ENCODE data around the gene NKX2-4.
"Not testable (repeated sequence)": the region's sequence is repeated elsewhere in the genome, so short reads cannot be mapped to it uniquely, and the experiment has no call there.

Gene NKX2-4

DNA sequence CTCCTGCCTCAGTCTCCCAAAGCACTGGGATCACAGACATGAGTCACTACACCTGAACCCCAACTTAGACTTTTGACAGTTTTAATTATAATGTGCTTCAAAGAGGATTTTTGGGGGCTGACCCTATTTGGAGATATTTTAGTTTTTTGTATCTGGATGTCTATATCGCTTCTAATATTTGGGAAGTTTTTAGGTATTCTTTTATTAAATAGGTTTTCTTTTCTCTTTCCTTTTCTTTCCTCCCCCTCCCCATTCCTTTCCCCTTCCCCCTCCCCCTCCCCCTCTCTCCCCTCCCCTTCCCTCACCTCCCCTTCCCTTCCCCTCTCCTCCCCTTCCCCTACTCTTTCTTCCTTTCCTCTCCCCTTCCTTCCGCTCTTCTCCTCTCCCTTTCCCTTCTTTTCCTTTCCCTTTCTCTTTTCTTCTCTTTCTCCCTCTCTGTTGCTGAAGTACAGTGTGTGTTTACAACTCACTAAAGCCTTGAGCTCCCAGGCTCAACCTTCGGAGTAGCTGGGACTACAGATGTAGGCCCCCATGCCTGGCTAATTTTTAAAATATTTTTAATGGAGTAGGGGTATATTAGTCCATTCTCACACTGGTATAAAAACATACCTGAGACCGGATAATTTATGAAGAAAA lies 24.4 kb upstream of the NKX2-4 start:
- no peaks in the 10 kb centered on the region for H3K4me1 ChIP-seq (ENCODE audit: control insufficient read depth, insufficient read depth, low read length)
- ChIA-PET POLR2A (no interaction called here), CTCF (interaction anchor here (0.9 kb wide), 1 partner anchor 83 kb away, joined by 3 read pairs; no protein-coding TSS in a partner anchor)
- no peaks in the 10 kb centered on the region for H3K36me3 ChIP-seq (ENCODE audit: control insufficient read depth in 2 of 2, insufficient read depth in 1 of 2, low read length in 2 of 2)
- TF ChIP-seq TCF7L2 (IDR thresholded peaks at IDR 0.05; ENCODE audit: borderline replicate concordance, low read depth, low read length) (no peak), PRDM1 (tag by site-specific recombination; IDR thresholded peaks at IDR 0.05) (0 out of 2 replicates have a peak, but pooled peaks have one; percentile 36)
- no peak overlapping the region for H3K27ac ChIP-seq (ENCODE audit: extremely low read depth, low read depth, low read length)
- H3K4me3 ChIP-seq (ENCODE audit: low read depth, low read length), result no peak overlapping the region
- H3K9me3 ChIP-seq (ENCODE audit: control insufficient read depth, insufficient read depth, low read depth, low read length), result no peaks in the 10 kb centered on the region

DNA sequence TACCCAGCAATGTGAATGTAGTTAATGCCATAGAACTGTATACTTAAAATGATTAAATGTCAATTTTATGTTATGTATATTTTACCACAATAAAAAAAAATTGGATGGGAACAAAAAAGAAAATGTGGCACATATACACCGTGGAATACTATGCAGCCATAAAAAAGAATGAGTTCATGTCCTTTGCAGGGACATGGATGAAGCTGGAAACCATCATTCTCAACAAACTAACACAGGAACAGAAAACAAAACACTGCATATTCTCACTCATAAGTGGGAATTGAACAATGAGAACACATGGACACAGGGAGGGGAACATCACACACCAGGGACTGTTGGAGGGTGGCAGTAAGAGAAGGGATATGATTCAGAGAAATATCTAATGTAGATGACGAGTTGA lies 21.8 kb upstream of the NKX2-4 start:
- TF ChIP-seq ZNF146 (tag by site-specific recombination; IDR thresholded peaks at IDR 0.05) (peak; percentile 92), ZNF280D (tag by site-specific recombination; IDR thresholded peaks at IDR 0.05) (peak; percentile 87; the same call in 1 of the 2 replicates)
- H3K9me3 ChIP-seq (ENCODE audit: control insufficient read depth, insufficient read depth, low read depth, low read length); H3K36me3 ChIP-seq (ENCODE audit: control insufficient read depth in 2 of 2, insufficient read depth in 1 of 2, low read length in 2 of 2); H3K4me3 ChIP-seq (ENCODE audit: low read depth, low read length); POLR2A ChIA-PET; H3K4me1 ChIP-seq (ENCODE audit: control insufficient read depth, insufficient read depth, low read length); H3K27ac ChIP-seq (ENCODE audit: extremely low read depth, low read depth, low read length): not testable (repeated sequence)
- CTCF ChIA-PET, result interaction anchor here (0.6 to 1.3 kb wide), 2 partner anchors 11 to 557 kb away, joined by 3 read pairs; no protein-coding TSS in a partner anchor

GRCh38 chr20:21413996-21414395 lies 16.7 kb upstream of the NKX2-4 start:
- H3K4me1 ChIP-seq (ENCODE audit: control insufficient read depth, insufficient read depth, low read length); H3K9me3 ChIP-seq (ENCODE audit: control insufficient read depth, insufficient read depth, low read depth, low read length); CTCF ChIA-PET; H3K36me3 ChIP-seq (ENCODE audit: control insufficient read depth in 2 of 2, insufficient read depth in 1 of 2, low read length in 2 of 2); H3K4me3 ChIP-seq (ENCODE audit: low read depth, low read length); H3K27ac ChIP-seq (ENCODE audit: extremely low read depth, low read depth, low read length); POLR2A ChIA-PET: not testable (repeated sequence)

GRCh38 chr20:21411725-21412124 lies 14.4 kb upstream of the NKX2-4 start:
- ChIA-PET CTCF (no interaction called here), POLR2A (no interaction called here)
- TF ChIP-seq ZNF670 (tag by site-specific recombination; IDR thresholded peaks at IDR 0.05; ENCODE audit: low read depth) (no peak), SCRT2 (tag by site-specific recombination; IDR thresholded peaks at IDR 0.05) (no peak), ZNF791 (tag by site-specific recombination; IDR thresholded peaks at IDR 0.05) (no peak), ZNF248 (tag by site-specific recombination; IDR thresholded peaks at IDR 0.05) (no peak), YY2 (tag by site-specific recombination; IDR thresholded peaks at IDR 0.05) (no peak)
- Histone ChIP-seq H3K36me3 (ENCODE audit: control insufficient read depth in 2 of 2, insufficient read depth in 1 of 2, low read length in 2 of 2) (no peaks in the 10 kb centered on the region), H3K4me3 (ENCODE audit: low read depth, low read length) (no peak overlapping the region), H3K9me3 (ENCODE audit: control insufficient read depth, insufficient read depth, low read depth, low read length) (no peaks in the 10 kb centered on the region), H3K4me1 (ENCODE audit: control insufficient read depth, insufficient read depth, low read length) (no peaks in the 10 kb centered on the region), H3K27ac (ENCODE audit: extremely low read depth, low read depth, low read length) (no peak overlapping the region)

- ChIA-PET POLR2A (no interaction called here), CTCF (no interaction called here)
- no peak overlapping the region for H3K4me3 ChIP-seq (ENCODE audit: low read depth, low read length)
- no peak overlapping the region for H3K27ac ChIP-seq (ENCODE audit: extremely low read depth, low read depth, low read length)
- no peaks in the 10 kb centered on the region for H3K9me3 ChIP-seq (ENCODE audit: control insufficient read depth, insufficient read depth, low read depth, low read length)
- peaks cover 16% of the 10 kb centered on the region for H3K4me1 ChIP-seq (ENCODE audit: control insufficient read depth, insufficient read depth, low read length)
- H3K36me3 ChIP-seq (ENCODE audit: control insufficient read depth in 2 of 2, insufficient read depth in 1 of 2, low read length in 2 of 2), result no peaks in the 10 kb centered on the region
- no peak for TF ChIP-seq KLF8 (tag by site-specific recombination; IDR thresholded peaks at IDR 0.05)
- no peak for TF ChIP-seq ZNF274 (IDR thresholded peaks at IDR 0.05; ENCODE audit: low read length)
- no peak for TF ChIP-seq ZNF274 (tag by site-specific recombination; IDR thresholded peaks at IDR 0.05; ENCODE audit: borderline replicate concordance)
- TF ChIP-seq KLF7 (tag by site-specific recombination; IDR thresholded peaks at IDR 0.05; ENCODE audit: borderline replicate concordance), result no peak
- no peak for TF ChIP-seq ZSCAN16 (tag by site-specific recombination; IDR thresholded peaks at IDR 0.05)
- TF ChIP-seq GLI2 (tag by site-specific recombination; IDR thresholded peaks at IDR 0.05; ENCODE audit: borderline replicate concordance, low read depth), result no peak
- TF ChIP-seq ZNF658 (tag by site-specific recombination; IDR thresholded peaks at IDR 0.05), result no peak
- no peak for TF ChIP-seq ZSCAN30 (tag by site-specific recombination; IDR thresholded peaks at IDR 0.05)
- no peak for TF ChIP-seq YY2 (tag by site-specific recombination; IDR thresholded peaks at IDR 0.05)
- no peak for TF ChIP-seq ZNF558 (tag by site-specific recombination; IDR thresholded peaks at IDR 0.05)
- TF ChIP-seq ZNF791 (tag by site-specific recombination; IDR thresholded peaks at IDR 0.05), result no peak
- no peak for TF ChIP-seq ZNF513 (tag by site-specific recombination; IDR thresholded peaks at IDR 0.05)
- TF ChIP-seq REPIN1 (tag by site-specific recombination; IDR thresholded peaks at IDR 0.05; ENCODE audit: low read depth), result no peak
- no peak for TF ChIP-seq TRIM28 (IDR thresholded peaks at IDR 0.05; ENCODE audit: borderline replicate concordance, low read length)
These were observed 1.7 kb upstream of the NKX2-4 start for GRCh38 chr20:21399005-21399475.
